Measurements from ENCODE around the gene TTBK1.

TTBK1 gene

DNA sequence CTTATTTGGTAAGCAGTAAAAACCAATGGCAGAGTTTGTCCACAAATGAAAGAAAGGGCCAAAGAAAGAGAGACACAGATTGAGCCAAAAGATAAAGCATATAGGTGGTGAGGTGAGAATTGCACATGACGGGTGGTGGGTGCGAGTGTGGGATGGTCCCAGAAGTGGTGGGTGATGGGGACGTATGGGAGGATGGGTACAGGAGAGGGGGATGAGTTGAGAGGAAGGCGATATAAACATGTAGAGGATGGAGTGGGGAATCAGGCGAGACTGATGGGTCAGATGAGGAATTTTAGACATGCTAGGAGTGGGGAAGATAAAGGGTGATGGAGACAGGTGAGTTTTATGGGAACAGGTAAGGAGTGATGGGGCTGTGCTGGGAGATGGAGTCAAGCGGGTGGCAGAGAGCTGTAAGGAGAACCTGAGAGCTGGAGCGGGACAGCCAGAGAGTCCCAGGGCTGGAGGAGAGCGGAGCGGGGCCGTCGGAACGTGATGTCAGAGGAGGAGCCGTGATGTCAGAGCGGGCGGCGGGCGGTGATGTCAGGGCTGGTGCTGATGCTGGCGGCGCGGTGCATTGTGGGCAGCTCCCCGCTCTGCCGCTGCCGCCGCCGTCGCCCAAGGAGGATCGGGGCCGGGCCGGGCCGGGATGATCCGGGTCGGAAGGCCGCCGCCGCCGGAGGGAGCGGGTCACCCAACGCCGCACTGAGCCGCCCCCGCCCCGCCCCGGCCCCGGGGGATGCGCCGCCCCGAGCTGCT is at the start of gene TTBK1:
Gene TTBK1, plus strand, starts transcription at position 574 of the 756 bp plus-strand sequence. CDS start 3,180 bp downstream, outside the sequence.
- DNase-seq, result peak in 1 of 2 donors; percentile 53

- DNase-seq, result no peak
Measured at GRCh38 chr6:43193929-43194328, 49.4 kb upstream of the TTBK1 start.

GRCh38 chr6:43196337-43196736 is 46.9 kb upstream of the TTBK1 start:
- no peak for DNase-seq

GRCh38 chr6:43199912-43200311 is 43.4 kb upstream of the TTBK1 start:
- no peak for DNase-seq

- DNase-seq, result no peak
Measured at GRCh38 chr6:43200541-43200940, 42.7 kb upstream of the TTBK1 start.

- no peak for DNase-seq
Measured at GRCh38 chr6:43202451-43202850, 40.8 kb upstream of the TTBK1 start.

GRCh38 chr6:43203029-43203717 is 40.1 kb upstream of the TTBK1 start:
- DNase-seq, result no peak

GRCh38 chr6:43203718-43204095 is 39.6 kb upstream of the TTBK1 start:
- no peak for DNase-seq

DNA sequence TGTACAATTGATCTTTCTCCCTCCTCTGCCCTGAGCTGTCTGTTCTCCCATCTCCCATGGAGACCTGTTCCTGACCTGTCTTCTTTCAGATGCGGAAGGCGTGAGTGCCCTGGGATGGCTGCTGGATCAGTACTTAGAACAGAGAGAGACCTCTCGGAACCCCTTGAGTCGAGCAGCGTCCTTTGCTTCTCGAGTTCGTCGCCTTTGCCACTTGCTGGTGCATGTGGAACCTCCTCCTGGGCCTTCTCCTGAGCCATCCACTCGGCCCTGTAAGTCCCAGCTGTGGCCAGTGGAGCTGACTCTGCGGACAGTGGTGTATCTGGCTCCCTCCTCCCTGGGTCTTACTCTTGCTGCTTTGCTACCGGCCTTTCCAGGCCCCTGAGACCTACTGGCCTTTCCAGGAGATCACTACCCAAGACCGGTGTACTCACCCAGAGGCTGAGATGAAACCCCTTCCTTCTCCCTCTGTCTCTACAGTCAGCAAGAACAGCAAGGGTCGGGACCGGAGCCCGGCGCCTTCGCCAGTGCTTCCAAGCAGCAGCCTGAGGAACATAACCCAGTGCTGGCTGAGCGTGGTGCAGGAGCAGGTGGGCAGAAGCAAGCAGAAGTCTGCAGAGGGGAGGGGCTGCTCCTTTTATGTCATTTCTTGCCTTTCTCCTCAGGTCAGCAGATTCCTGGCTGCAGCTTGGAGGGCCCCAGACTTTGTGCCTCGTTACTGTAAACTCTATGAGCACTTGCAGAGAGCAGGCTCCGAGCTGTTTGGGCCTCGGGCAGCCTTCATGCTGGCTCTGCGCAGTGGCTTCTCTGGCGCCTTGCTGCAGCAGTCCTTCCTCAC is 38.8 kb upstream of the TTBK1 start:
- no peak for DNase-seq

DNA sequence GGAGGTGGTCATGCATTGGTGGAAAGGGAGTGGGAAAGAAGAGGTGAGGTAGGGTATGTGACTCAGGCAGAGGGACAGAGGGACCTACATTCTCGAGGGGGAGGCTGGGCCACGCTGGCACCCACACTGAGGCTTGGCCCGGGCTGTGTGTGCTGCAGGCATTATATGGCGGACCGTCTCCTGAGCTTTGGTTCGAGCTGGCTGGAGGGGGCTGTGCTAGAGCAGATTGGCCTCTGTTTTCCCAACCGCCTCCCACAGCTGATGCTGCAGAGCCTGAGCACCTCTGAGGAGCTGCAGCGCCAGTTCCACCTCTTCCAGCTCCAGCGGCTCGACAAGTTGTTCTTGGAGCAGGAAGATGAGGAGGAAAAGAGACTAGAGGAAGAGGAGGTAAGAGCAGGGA is 37.4 kb upstream of the TTBK1 start:
- DNase-seq, result no peak

DNA sequence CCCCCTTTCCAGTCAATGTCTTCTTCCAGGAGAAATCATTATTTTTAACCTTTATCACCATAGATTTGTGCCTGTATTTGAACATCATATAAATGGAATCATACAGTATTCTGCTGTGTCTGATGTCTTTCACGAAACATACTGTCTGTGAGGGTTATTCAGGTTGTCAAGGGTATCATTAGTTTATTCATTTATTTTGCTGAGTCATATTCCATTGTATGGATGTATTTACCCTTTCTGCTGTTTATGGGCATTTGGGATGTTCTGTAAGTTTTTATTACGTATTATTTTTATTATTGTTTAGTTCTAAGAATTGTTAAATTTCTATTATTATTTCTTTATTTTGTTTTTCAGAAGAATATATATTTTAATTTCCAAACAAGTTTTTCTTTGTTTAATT is 36.0 kb upstream of the TTBK1 start:
- DNase-seq, result no peak

- no peak for DNase-seq
Measured at GRCh38 chr6:43211955-43212354, 31.3 kb upstream of the TTBK1 start.

DNA sequence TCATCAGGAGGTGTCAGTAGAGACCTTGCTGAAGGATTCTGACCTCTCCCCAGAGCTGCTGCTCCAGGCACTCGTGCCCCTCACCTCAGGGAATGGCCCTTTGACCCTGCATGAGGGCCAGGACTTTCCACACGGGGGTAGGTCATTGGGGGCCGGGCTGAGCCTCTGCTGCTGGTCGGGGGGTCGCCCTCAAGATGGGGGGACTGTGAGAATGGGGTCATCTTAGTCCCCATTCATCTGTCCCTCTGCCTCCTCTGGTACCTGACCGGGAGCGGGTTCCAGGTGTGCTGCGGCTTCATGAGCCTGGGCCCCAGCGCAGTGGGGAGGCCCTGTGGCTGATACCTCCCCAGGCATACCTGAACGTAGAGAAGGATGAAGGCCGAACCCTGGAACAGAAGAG is 29.9 kb upstream of the TTBK1 start:
- DNase-seq, result no peak

DNA sequence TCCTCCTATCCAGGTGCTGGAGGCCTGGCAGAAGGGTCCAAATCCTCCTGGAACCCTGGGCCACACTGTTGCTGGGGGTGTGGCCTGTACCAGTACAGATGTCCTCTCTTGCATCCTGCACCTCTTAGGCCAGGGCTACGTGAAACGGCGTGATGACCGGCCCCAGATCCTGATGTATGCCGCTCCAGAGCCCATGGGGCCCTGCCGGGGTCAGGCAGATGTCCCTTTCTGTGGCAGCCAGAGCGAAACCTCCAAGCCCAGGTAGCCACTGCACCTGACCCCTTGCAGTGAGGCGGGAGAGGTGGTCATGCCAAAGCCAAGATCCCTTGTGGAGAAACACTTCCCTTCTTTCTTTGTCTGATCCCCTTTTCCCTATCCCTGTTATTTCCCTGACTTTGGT is 28.2 kb upstream of the TTBK1 start:
- no peak for DNase-seq

DNA sequence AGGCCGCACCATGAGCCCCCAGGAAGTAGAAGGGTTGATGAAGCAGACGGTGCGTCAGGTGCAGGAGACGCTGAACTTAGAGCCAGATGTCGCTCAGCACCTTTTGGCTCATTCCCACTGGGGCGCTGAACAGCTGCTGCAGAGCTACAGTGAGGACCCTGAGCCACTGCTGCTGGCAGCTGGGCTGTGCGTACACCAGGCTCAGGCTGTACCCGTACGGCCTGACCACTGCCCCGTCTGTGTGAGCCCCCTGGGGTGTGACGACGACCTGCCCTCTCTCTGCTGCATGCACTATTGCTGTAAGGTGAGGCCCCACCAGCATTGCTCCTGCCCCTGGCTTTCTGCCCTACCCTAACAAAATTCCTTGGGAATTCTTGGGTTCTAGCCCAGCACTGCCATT is 27.1 kb upstream of the TTBK1 start:
- no peak for DNase-seq

DNA sequence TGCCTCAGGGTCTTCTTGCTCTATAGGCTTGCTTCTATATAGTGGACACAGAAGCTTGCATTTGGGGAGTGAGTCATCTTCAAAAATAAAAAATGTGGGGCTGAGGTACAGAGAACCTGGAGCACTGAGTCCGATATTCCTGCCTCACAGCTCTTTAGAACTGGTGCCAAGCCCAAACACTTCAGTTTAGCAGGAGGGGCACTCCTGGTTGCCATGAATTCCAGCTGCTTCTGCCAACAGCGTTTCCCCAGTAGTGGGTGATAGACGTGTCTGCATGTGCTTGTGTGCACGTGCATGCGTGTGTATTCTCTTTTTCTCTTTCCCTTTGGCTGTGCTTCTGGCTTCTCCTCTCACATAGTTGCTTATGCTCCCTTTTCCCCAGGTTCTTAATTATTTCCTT is 25.9 kb upstream of the TTBK1 start:
- no peak for DNase-seq

DNA sequence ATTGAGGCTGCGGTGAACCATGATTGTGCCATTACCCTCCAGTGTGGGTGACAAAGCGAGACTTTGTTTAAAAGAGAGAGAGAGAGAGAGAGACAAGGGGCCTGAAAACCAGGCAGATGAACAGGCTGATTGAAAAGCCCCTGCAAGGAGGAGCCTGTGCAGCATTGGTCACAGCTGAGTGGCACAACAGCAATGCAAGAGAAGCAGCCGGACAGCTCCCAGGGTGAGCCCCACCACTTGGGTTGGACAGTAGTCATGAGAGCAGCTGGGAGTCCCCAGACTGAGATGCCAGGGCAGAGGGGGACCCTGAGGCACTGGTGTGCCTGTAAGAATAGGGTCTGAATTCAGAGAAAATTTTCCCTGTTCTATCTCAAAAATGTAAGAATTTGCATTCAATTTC is 24.2 kb upstream of the TTBK1 start:
- no peak for DNase-seq

DNA sequence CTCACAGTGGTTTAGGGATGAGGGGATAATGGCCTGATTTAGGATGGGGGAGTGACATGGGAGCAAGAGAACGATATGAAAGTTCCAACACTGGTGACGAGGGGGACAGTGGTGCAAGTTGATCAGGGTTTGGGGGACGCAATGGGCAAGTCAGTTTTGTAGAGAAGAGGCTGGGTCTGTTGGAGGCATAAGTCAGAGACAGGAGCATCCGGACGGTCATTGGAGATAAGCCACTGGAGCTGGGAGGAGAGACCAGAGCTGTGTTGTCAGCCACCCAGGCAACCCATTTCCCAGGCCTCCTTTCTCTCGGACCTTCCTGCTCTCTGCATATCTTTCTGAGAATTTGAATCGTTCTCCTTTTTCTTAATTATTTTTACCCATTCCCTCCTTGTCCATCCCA is 23.5 kb upstream of the TTBK1 start:
- DNase-seq, result no peak

DNA sequence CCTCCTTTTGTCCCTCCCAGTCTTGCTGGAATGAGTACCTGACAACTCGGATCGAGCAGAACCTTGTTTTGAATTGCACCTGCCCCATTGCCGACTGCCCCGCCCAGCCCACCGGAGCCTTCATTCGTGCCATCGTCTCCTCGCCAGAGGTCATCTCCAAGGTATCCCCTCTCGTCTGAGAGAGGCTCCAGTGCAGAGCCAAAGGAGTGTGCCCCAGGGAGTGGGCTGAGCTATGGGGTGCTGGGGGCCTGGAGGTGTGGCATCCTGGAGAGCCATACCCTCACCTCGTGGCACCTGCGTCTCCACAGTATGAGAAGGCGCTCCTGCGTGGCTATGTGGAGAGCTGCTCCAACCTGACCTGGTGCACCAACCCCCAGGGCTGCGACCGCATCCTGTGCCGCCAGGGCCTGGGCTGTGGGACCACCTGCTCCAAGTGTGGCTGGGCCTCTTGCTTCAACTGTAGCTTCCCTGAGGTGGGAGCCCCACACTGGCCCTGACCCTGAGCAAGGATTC is 22.8 kb upstream of the TTBK1 start:
- no peak for DNase-seq

- DNase-seq, result no peak
Measured at GRCh38 chr6:43221046-43221972, 22.0 kb upstream of the TTBK1 start.

DNA sequence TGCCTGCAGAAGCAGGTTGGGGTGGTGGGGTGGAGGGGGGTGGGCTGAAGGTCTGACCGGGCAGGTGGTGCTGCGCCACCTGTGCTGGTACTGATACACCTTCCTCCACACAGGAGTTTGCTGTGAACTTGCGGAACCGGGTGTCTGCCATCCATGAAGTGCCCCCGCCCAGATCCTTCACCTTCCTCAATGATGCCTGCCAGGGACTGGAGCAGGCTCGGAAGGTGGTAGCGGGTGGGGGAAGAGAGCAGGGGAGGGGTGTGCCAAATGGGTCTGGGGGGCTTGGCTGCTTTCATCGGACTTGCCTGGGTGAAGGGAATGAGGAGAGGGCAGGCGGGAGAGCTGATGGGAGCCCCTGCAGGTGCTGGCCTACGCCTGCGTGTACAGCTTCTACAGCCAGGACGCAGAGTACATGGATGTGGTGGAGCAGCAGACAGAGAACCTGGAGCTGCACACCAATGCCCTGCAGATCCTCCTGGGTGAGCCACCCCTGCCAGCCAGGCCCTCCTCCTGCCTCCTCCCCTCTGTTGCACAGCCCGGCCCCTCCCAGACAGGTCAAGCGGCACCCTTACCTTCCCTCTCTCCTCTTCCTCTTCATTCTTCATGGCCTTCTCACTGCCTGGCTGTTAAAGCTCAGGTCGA is 20.7 kb upstream of the TTBK1 start:
- DNase-seq, result no peak

GRCh38 chr6:43223175-43223574 is 20.1 kb upstream of the TTBK1 start:
- DNase-seq, result no peak

All from stimulated activated CD4-positive, alpha-beta T cell treated with anti-CD3 and anti-CD28 coated beads, Interleukin-2, amount 100 ng/mL, for 24 hours (primary cell).